HG02943 (cell line): Measurements from ENCODE around the gene ZNF580.

Experiments
- ATAC-seq: cut with Tn5 transposase; IDR thresholded peaks from one replicate; pipeline ENCODE4 v1.9.1; 2021; ENCODE audit warnings: mild to moderate bottlenecking, low read depth, moderate library complexity; ENCODE audit not compliant: unreplicated experiment

ZNF580 gene

DNA sequence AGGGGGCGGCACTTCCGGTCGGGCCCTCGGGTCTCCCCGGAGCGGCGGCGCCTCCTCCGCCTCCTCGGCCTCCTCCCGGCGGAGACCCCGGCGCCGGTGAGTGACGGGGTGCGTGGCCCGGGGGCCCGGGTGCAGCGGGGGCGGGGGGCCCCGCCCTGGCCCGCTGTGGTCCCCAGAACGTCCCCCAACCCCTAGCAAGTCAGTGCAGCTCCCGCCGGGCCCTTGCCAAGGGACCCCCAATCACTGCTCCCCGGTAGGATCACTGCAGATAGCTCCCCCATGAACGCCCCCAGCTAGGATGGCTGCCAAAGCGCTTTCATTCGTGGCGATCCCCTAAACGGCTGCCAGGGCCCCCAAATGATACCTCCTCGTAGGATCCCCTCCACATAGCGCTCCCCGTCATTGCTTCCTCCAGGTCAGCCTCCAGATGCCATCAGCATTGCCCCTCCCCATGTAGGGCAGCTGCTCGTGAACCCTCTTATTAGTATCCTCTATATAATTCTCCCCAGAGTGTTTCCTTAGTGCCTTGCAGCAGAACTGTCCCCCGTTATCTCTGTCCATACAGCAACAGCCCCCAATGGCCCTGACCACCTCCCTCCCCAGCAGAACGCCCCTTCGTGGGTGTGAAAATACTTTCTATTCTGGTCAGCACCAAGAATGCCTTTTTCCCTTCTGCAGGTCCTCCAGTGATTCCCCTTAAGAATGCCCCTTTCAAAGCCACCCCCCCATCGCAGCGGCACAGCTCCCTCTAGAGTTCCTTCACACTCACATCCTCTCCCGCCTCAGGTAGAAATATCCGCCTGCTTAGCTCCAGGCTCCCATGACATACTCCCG, 34.9 kb upstream of the ZNF580 start, which contains the start of gene ZNF865:
TSS of gene ZNF865 (plus strand) at position 11 of the 834 bp plus-strand sequence. CDS start 7,972 bp downstream, outside the sequence.
- peak; percentile 1 for ATAC-seq

DNA sequence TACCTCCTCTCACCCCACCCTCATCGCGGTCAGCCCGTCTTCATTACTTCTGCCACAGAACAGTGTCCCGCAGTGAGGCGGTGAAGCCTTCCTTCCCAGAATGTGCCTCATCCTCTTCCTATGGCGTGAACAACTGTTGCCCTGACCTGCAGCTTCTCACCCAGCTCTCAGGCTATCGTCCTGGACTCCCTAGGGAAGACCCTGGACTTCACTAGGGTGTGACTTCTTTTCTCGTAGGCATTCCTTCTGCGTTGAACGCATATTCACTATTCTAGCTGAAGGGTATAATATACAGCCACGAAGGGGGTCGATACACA, 34.4 kb upstream of the ZNF580 start:
- ATAC-seq = no peak

- no peak for ATAC-seq
These were observed 34.0 kb upstream of the ZNF580 start for GRCh38 chr19:55606817-55607216.

DNA sequence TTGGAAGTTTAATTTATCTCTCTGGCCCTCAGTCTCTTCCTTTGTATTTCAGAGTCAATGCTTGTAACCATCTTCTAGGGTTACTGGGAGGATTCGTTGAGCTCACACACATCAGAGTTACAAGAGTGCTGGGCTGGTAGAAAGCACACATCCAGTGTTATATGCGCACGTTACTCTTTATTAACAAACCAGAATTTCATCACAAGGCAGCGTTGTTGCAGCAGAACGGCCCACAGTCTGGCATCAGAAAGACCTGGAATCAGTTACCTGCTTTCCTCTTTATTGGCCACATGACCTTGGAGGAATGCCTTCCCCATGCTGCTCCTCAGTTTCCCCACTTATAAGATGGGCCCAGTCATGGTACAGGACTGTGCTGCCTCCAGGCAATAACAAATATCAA, 31.5 kb upstream of the ZNF580 start:
- ATAC-seq = no peak

DNA sequence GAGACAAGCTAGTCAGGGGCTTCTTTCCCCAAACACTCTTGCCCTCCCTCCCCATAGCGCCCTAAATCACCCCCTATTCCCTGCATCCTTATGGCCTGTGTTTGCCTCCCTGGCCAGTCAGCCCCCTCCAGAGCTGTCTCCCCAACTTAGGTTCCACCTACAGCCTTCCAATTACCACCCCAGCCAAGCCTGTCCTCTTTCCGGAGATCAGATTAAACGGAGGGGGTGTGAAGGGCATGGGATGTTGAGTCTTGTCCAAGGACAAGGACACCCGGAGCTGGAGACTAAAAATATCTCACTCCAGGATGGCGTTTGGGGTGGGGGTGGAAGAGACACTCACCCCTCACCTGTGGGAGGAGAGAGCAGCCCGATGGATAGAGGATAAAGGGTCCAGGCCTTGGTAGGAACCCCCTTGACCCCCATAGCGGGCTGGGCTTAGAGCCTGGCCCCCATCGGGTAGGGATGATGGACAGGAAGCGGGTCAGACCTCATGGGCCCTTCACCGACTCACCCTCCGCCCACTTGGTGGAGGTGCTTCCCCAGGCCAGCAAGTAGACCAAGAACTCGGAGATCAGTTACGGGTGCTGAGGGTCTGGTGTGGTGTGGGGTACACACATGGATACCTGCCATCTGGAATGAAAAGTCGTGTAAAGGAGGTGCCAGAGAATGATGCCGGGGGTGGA, 29.4 kb upstream of the ZNF580 start:
- ATAC-seq = no peak

DNA sequence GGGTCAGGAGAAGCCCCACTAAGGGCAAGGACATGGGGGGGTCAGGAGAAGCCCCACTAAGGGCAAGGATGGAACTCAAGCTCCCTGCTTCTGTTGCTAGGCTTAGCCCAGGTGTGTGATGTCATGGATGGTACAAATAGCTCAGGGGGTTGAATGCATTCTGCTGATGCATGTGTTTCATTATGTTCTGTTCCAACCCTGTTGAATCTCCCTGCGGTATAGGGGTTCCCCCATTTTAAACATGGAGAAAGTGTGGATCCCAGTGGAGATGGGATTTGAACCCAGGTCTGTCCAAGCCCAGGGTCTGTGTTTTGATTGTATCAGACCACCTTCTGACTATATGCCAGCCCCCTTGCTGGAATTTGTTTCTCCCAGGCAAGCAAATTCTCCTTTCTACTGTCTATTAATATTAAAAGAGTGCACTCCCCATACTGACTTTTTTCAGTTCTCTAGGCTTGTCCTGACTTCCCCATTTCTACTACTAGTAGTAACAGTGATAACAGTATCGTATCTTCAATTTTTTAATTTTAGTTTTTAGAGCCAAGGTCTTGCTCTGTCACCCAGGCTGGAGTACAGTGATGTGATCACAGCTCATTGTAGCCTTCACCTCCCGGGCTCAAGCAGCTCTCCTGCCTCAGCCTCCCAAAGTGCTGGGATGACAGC, 28.7 kb upstream of the ZNF580 start:
- no peak for ATAC-seq

DNA sequence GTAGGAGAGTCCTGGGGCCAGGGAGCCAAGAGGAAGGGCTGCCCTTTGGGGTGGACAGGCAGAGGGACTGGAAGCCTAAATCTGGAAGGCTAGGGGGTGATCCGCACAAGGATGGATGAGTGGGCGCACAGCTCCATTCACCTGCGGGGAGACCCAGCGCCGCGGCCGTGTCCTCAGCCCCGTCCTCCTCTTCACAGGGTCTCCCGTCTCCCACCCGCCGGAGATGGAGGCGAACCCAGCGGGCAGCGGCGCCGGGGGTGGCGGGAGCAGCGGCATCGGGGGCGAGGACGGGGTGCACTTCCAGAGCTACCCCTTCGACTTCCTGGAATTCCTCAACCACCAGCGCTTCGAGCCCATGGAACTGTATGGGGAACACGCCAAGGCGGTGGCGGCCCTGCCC, 27.4 kb upstream of the ZNF580 start:
- no peak for ATAC-seq

DNA sequence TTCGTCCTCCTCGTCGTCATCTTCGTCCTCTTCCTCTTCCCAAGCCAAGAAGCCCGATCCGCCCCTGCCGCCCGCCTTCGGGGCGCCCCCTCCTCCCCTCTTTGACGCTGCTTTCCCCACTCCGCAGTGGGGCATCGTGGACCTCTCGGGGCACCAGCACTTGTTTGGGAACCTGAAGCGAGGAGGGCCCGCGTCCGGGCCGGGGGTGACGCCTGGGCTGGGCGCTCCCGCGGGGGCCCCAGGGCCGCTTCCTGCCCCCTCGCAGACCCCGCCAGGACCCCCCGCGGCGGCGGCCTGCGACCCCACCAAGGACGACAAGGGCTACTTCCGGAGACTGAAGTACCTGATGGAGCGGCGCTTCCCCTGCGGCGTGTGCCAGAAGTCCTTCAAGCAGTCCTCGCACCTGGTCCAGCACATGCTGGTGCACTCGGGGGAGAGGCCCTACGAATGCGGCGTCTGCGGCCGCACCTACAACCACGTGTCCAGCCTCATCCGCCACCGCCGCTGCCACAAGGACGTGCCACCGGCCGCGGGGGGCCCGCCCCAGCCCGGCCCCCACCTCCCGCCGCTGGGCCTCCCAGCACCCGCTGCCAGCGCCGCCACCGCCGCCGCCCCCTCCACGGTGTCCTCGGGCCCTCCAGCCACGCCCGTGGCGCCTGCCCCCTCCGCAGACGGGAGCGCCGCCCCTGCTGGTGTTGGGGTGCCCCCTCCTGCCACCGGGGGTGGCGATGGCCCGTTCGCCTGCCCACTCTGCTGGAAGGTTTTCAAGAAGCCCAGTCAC, 26.7 kb upstream of the ZNF580 start:
- no peak for ATAC-seq

DNA sequence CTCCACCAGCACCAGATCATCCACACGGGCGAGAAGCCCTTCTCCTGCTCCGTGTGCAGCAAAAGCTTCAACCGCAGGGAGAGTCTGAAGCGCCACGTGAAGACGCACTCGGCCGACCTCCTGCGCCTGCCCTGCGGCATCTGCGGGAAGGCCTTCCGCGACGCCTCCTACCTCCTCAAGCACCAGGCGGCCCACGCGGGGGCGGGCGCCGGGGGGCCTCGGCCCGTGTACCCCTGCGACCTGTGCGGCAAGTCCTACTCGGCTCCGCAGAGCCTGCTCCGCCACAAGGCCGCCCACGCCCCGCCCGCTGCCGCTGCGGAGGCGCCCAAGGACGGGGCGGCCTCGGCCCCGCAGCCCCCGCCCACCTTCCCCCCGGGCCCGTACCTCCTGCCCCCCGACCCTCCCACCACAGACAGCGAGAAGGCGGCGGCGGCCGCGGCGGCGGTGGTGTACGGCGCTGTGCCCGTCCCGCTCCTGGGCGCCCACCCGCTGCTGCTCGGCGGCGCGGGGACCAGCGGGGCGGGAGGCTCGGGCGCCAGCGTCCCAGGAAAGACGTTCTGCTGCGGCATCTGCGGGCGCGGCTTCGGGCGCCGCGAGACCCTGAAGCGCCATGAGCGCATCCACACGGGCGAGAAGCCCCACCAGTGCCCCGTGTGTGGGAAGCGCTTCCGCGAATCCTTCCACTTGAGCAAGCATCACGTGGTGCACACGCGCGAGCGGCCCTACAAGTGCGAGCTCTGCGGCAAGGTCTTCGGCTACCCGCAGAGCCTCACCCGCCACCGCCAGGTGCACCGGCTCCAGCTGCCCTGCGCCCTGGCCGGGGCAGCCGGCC, 25.9 kb upstream of the ZNF580 start:
- no peak for ATAC-seq

GRCh38 chr19:55615543-55616394, 25.0 kb upstream of the ZNF580 start:
- no peak for ATAC-seq

DNA sequence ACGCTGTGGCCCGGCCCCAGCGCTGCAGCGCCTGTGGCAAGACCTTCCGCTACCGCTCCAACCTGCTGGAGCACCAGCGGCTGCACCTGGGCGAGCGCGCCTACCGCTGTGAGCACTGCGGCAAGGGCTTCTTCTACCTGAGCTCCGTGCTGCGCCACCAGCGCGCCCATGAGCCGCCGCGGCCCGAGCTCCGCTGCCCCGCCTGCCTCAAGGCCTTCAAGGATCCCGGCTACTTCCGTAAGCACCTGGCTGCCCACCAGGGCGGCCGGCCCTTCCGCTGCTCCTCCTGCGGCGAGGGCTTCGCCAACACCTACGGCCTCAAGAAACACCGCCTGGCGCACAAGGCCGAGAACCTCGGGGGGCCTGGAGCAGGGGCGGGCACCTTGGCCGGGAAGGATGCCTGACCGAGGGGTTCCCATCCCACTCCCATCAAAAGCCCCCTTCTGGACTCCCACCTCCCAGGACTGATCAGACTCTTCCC, 24.4 kb upstream of the ZNF580 start:
- no peak for ATAC-seq

GRCh38 chr19:55617426-55617825, 23.4 kb upstream of the ZNF580 start:
- ATAC-seq = no peak

DNA sequence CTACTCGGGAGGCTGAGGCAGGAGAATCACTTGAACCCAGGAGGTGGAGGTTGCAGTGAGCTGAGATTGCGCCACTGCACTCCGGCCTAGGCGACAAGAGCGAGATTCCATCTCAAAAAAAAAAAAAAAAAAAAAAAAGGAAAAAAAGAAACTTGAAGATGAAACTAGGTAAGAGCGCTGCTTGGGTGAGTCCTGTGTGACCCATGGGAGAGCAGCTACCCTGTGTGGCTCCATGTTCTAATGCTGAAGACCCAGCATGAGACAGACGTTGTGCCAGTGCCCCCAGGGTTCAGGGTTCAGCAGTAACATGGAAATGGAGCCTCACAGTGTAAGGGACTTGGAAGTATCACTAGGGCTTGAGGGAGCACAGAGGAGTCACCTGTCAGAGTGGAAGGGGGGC, 22.4 kb upstream of the ZNF580 start:
- no peak for ATAC-seq

- no peak for ATAC-seq
These were observed 21.5 kb upstream of the ZNF580 start for GRCh38 chr19:55619286-55619685.

DNA sequence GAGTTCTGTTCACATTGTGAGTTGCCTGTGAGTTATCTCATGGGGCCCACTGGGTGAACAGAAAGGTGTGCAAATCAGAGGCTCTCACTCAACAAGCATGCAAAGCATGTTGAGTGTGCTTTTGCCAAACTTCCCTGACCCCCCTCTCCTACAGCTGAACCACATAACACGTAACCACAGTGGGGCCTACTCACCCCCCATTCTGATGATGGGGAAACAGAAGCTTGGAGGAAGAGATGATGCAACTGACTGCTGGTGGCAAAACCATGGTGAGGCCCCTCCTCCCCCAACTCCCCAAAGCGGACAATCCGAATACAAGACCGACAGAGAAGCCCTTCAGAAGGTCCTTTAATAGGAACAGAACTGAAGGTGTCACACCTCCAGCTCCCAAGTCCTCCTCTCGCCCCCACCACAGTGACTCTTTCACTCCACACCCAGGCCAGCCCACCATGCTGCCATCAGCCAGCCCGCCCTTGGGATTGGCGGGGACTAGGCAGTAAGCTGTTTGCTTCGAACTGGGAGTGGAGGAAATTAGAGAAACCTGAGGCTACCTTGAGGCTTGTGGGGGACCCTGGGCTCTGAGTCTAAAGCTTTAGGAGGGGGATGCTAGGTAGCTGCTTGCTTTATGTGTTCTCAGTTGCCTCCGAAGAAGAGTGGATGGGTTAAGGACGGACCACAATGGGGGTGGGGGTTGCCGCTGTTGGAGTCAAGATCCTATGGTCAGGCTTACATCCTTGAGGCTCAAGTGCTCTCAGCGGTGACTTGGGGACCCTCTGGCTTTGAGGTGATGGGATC, 20.2 kb upstream of the ZNF580 start:
- no peak for ATAC-seq

- no peak for ATAC-seq
These were observed 19.6 kb upstream of the ZNF580 start for GRCh38 chr19:55621205-55621672.

DNA sequence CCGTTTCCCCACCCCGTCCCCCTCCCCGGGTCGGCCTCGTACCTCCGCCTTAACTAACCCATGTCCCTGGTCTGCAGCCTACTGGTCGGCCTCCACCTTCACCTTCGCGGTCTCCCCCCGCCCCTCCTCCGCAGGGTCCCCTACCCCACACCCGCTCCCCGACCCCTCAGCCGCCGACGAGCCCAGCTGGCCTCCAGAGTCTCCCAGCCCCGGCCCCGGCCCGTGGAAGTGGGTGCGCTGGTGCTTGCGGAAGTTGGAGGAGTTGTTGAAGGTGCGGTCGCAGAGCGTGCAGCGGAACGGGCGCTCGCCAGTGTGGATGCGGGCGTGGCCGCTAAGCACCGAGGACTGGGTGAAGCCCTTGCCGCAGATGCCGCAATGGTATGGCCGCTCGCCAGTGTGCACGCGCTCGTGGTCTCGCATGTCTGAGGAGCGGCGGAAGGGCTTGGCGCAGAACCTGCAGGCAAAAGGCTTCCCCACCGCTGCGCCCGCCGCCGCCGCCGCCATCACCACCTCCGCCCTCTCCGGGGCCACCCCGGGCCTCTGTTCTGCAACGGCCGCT, 19.1 kb upstream of the ZNF580 start:
- no peak for ATAC-seq
